OCI-LY1 (cell line): ENCODE data around the gene RELL1.

ENCODE experiments used
- EZH2 ChIP-seq: fragments of 200-600 bp; sonication (generic), shearing (Covaris generic); IDR thresholded peaks from 2 replicates; pipeline ENCODE4 v1.8.0; 2017; ENCODE audit warnings: borderline replicate concordance, mixed run types, mild to moderate bottlenecking, antibody characterized with exemption, low read length, moderate library complexity, mixed read lengths
- TF ChIP-seq, protein P1 (sequence below): fragments of 200-600 bp; sonication (generic), shearing (Covaris generic); IDR thresholded peaks from 2 replicates; pipeline ENCODE4 v1.5.1; 2017; ENCODE audit warnings: mild to moderate bottlenecking, antibody characterized with exemption, low read length, moderate library complexity, mixed read lengths

DNA sequence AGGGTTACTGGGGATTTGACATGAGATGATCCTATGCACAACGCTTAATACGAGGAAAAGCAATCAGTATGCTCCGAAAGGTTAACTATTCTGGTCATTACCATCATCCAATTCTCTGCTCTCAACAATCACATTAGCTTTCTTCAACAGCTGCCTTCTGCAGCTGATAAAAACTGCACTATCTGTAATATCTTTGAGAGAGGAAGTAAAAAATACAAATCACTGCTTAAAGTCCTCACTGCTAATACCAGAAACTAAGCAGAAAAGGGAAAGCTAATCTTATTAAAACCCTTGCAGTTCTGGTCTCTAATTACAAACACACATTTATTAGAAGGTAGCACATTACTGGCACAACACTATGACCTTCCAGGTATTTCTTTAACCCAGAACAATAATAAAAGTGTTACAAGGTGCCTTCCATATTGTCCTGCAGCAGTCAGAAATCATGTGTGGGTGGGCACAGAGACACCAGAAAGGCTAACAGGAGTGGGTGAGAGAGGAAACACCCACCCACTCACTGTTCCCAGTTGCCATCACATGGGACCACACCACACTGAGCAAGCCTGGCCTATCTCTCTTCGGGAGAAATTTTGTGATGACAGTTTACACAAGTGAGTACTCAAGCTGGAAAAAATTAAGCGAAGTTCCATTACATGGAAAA is 71.0 kb downstream of the RELL1 start:
- TF ChIP-seq, protein P1, sequence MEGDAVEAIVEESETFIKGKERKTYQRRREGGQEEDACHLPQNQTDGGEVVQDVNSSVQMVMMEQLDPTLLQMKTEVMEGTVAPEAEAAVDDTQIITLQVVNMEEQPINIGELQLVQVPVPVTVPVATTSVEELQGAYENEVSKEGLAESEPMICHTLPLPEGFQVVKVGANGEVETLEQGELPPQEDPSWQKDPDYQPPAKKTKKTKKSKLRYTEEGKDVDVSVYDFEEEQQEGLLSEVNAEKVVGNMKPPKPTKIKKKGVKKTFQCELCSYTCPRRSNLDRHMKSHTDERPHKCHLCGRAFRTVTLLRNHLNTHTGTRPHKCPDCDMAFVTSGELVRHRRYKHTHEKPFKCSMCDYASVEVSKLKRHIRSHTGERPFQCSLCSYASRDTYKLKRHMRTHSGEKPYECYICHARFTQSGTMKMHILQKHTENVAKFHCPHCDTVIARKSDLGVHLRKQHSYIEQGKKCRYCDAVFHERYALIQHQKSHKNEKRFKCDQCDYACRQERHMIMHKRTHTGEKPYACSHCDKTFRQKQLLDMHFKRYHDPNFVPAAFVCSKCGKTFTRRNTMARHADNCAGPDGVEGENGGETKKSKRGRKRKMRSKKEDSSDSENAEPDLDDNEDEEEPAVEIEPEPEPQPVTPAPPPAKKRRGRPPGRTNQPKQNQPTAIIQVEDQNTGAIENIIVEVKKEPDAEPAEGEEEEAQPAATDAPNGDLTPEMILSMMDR: no peak
- no peak for TF ChIP-seq EZH2
